ENCODE results near the gene HAGHL.
"Not testable (repeated sequence)": the region's sequence is repeated elsewhere in the genome, so short reads cannot be mapped to it uniquely, and the experiment has no call there.

HAGHL gene

DNA sequence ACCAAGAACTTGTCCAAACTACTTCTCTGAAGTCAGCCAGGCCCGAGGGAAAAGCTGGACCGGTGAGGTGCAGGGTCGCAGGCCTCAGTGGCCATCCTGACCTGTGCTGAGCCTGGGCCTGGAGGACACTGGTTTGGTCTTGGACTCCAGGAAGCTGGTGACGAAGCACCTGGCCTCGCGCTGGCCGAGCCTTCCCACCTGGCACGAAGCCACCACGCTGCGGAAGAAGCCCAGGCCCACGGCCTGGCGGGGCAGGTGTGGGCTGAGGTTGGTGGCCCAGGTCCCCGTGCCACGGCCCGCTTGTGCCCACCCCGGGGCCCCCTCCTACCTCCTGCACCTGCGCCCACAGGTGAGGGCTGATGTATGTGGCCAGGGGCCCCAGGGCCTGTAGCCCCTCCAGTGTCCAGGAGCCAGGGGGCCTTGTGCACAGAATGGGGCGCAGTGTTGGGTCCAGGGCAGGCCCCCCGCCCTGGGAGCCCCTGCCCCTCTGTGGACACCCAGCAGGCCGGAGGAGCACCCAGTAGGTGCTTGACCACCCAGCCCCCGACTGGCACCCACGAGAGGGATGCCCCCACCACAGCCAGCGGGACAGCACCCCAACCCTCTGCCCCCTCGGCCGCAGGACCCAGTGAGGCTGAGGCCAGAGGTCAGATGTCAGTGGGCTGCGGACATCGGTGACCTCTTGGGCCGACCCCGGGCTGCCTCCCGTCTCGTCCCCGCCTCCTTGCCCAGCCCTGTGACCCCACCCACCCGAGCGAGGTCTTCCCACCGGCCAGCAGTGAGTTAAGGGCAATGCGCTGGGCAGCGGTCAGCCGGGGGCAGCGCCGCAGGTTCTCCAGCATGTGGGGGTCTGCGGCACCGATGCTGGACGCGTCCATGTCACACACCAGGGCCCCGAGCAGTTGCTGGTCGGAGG lies 47.4 kb downstream of the HAGHL start:
- no peak for DNase-seq (ENCODE audit: low spot score)

GRCh38 chr16:775236-775796 lies 48.4 kb downstream of the HAGHL start:
- no peak for DNase-seq (ENCODE audit: low spot score)

DNA sequence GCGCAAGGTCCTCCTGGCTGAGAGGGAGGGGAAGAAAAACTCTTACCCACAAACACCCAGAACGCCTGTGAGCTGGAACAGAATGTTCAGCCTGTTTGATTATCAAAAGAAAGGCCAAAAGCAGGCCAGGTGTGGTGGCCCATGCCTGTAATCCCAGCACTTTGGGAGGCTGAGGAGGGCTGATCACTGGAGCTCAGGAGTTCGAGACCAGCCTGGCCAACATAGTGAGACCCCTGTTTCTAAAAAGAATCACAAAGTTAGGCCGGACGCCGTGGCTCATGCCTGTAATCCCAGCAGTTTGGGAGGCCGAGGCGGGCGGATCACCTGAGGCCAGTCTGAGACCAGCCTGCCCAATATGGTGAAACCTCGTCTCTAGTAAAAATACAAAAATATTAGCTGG lies 49.4 kb downstream of the HAGHL start:
- not testable (repeated sequence) for DNase-seq (ENCODE audit: low spot score)

DNA sequence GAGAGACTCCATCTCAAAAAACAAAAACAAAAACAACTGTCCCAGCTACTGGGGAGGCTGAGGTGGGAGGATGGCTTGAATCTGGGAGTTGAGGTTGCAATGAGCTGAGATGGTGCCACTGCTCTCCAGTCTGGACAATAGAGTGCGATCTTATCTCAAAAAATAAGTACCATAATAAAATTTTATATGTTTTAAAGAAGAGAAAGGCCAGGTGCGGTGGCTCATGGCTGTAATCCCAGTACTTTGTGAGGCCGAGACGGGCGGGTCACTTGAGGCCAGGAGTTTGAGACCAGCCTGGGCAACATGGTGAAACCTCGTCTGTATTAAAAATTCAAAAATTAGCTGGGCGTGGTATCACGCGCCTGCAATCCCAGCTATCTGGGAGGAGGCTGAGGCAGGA lies 49.9 kb downstream of the HAGHL start:
- no peak for DNase-seq (ENCODE audit: low spot score)

GRCh38 chr16:777826-778225 lies 50.9 kb downstream of the HAGHL start:
- no peak for DNase-seq (ENCODE audit: low spot score)

DNA sequence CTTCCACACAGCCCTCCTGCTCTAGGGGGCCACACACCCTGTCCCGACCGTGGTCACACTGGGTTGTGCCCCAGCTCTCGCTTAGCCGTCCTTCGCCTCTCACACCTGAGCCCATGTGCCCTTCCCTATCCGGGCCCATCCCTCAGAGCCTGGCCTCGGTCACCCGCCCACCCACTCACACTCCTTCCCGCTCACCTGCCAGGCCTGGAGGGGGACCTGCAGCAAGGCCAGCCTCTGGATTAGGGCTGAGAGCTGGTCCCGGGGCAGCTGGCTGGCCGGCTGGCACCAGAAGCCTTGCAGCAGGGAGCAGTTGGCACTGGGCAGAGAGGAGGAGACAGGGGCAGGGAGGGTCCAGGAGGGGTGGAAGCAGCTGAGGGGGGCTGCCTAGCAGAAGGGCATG lies 51.5 kb downstream of the HAGHL start:
- DNase-seq (ENCODE audit: low spot score), result no peak

DNA sequence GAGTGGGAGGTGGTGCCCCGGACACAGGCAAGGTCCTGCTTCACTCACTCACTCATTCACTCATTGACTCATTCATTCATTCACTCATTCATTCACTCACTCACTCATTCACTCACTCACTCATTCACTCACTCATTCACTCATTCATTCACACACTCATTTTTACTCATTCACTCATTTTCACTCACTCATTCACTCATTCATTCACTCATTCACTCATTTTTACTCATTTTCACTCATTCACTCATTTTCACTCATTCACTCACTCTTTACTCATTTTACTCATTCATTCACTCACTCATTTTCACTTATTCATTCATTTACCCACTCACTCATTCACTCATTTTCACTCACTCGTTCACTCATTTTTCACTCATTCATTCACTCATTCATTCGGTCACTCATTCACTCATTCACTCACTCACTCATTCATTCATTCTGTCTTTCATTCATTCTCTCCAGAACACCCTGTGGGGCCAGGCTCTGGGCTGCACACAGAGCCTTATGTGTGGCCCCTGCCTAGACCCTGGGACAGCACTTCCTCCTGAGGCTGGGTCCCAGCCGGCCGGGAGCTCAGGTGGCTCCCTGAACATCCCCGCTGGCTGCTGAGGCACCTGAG lies 52.1 kb downstream of the HAGHL start:
- DNase-seq (ENCODE audit: low spot score), result no peak

Data from CD4-positive, alpha-beta T cell treated with Interleukin-6 at 100 ng/mL for 8 hours (primary cell).